Vagina (tissue), 2 donors: ENCODE data around the gene OTULIN.

Source experiments
- POLR2A ChIP-seq, 2 donors: fragments of 450-650 bp; IDR thresholded peaks; one replicate each; pipeline ENCODE4 v1.6.1; 2017; ENCODE audit warnings: antibody characterized with exemption in 2 of 2, mild to moderate bottlenecking in 2 of 2, moderate library complexity in 2 of 2
- POLR2AphosphoS5 ChIP-seq, 2 donors: sonication (generic); formaldehyde crosslinking; IDR thresholded peaks; one replicate each; pipeline ENCODE4 v1.9.0; 2017; ENCODE audit warnings: antibody characterized with exemption in 2 of 2, mild to moderate bottlenecking in 2 of 2, low read depth in 1 of 2; ENCODE audit not compliant: insufficient read depth in 1 of 2
- TF ChIP-seq, protein P1 (sequence below), 3 experiments: fragments of 450-650 bp in 2 of 3; fragments of 200-600 bp in 1 of 3; sonication (generic) in 1 of 3; IDR thresholded peaks; one replicate each; pipeline ENCODE4 v1.5.1; 2017 to 2019; ENCODE audit warnings: antibody characterized with exemption in 3 of 3, mild to moderate bottlenecking in 2 of 3, moderate library complexity in 2 of 3

DNA sequence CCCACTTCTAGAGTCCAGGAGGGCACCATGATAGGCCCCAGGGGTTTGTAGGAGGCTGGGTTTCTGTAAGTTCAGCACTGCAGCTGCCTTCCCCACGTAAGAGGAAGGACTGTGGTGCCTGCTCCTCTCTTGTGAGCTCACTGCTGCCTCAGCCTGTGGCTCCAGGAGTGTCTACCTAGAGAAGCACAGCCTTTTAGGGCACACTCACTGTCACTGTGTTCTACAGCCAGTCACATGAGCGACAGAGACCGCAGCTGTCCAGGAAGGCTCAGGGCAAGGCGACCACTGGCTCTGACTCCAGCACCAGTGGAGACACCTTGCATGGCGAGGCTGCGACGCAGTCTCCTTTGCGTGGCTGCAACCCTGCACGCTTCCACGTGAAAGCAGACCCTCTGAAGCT, 72.8 kb downstream of the OTULIN start:
- TF ChIP-seq POLR2AphosphoS5 (IDR thresholded peaks at IDR 0.05; ENCODE audit: insufficient read depth in 1 of 2, low read depth in 1 of 2) (no peak), POLR2A (IDR thresholded peaks at IDR 0.05) (no peak)
- TF ChIP-seq, protein P1, sequence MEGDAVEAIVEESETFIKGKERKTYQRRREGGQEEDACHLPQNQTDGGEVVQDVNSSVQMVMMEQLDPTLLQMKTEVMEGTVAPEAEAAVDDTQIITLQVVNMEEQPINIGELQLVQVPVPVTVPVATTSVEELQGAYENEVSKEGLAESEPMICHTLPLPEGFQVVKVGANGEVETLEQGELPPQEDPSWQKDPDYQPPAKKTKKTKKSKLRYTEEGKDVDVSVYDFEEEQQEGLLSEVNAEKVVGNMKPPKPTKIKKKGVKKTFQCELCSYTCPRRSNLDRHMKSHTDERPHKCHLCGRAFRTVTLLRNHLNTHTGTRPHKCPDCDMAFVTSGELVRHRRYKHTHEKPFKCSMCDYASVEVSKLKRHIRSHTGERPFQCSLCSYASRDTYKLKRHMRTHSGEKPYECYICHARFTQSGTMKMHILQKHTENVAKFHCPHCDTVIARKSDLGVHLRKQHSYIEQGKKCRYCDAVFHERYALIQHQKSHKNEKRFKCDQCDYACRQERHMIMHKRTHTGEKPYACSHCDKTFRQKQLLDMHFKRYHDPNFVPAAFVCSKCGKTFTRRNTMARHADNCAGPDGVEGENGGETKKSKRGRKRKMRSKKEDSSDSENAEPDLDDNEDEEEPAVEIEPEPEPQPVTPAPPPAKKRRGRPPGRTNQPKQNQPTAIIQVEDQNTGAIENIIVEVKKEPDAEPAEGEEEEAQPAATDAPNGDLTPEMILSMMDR (IDR thresholded peaks at IDR 0.05), result no peak
